GM18951 (cell line): ENCODE measurements around the gene CCNL1.
"Not testable (repeated sequence)": the region's sequence is repeated elsewhere in the genome, so short reads cannot be mapped to it uniquely, and the experiment has no call there.

Experiments
- POLR2A ChIP-seq: IDR thresholded peaks from 4 replicates; pipeline ENCODE4 v1.6.1; 2011; ENCODE audit warnings: mild to moderate bottlenecking; ENCODE audit not compliant: insufficient read length, insufficient read depth; ENCODE audit errors: extremely low read depth
- in situ Hi-C: fragments of 300-500 bp; cut with MboI; formaldehyde crosslinking; loops from one replicate; pipeline ENCODE4 v1.12.0; 2022; ENCODE audit warnings: low sequenced_read_pairs, mixed read lengths, inconsistent platforms; ENCODE audit not compliant: unreplicated experiment

Gene CCNL1

GRCh38 chr3:157159762-157160657 lies at the start of gene CCNL1:
CCNL1 (minus strand) TSS chr3:157160147; CDS start chr3:157160094, 53 bp downstream.
- TF ChIP-seq POLR2A = peak; percentile 99
- in situ Hi-C loops = no loop called here

- no peak for TF ChIP-seq POLR2A
- in situ Hi-C loops = no loop called here
Observed at GRCh38 chr3:157204880-157205279, 44.9 kb upstream of the CCNL1 start.

GRCh38 chr3:157204431-157204830 lies 44.5 kb upstream of the CCNL1 start:
- TF ChIP-seq POLR2A = no peak
- in situ Hi-C loops = no loop called here

- in situ Hi-C loops = no loop called here
- TF ChIP-seq POLR2A = no peak
Observed at GRCh38 chr3:157201648-157202278, 41.8 kb upstream of the CCNL1 start.

GRCh38 chr3:157199841-157200240 lies 39.9 kb upstream of the CCNL1 start:
- in situ Hi-C loops = no loop called here

GRCh38 chr3:157195965-157196364 lies 36.0 kb upstream of the CCNL1 start:
- in situ Hi-C loops = no loop called here
- TF ChIP-seq POLR2A = no peak

More at GRCh38 chr3:157199841-157200240, 39.9 kb upstream of the CCNL1 start:
- TF ChIP-seq POLR2A = no peak

GRCh38 chr3:157191149-157191548 lies 31.2 kb upstream of the CCNL1 start:
- in situ Hi-C loops = not testable (repeated sequence)

GRCh38 chr3:157190380-157190872 lies 30.5 kb upstream of the CCNL1 start:
- TF ChIP-seq POLR2A = no peak
- in situ Hi-C loops = no loop called here

GRCh38 chr3:157188391-157188790 lies 28.4 kb upstream of the CCNL1 start:
- in situ Hi-C loops = no loop called here
- TF ChIP-seq POLR2A = no peak

- in situ Hi-C loops = no loop called here
Observed at GRCh38 chr3:157182879-157183278, 22.9 kb upstream of the CCNL1 start.

GRCh38 chr3:157180262-157180661 lies 20.3 kb upstream of the CCNL1 start:
- in situ Hi-C loops = no loop called here
- no peak for TF ChIP-seq POLR2A

More at GRCh38 chr3:157182879-157183278, 22.9 kb upstream of the CCNL1 start:
- TF ChIP-seq POLR2A = no peak

- TF ChIP-seq POLR2A = no peak
- in situ Hi-C loops = no loop called here
Observed at GRCh38 chr3:157179365-157179803, 19.4 kb upstream of the CCNL1 start.

GRCh38 chr3:157178503-157179364 lies 18.8 kb upstream of the CCNL1 start:
- in situ Hi-C loops = not testable (repeated sequence)

- in situ Hi-C loops = not testable (repeated sequence)
Observed at GRCh38 chr3:157177801-157178453, 18.0 kb upstream of the CCNL1 start.
